NCI-H345 (cell line): Measurements from ENCODE around the gene ATP6V1G3.
"Not testable (repeated sequence)": the region's sequence is repeated elsewhere in the genome, so short reads cannot be mapped to it uniquely, and the experiment has no call there.

Source experiments
- DNase-seq: peaks from one replicate; lab custom pipeline; 2025; lab: John Stamatoyannopoulos, UW

The ATP6V1G3 gene

DNA sequence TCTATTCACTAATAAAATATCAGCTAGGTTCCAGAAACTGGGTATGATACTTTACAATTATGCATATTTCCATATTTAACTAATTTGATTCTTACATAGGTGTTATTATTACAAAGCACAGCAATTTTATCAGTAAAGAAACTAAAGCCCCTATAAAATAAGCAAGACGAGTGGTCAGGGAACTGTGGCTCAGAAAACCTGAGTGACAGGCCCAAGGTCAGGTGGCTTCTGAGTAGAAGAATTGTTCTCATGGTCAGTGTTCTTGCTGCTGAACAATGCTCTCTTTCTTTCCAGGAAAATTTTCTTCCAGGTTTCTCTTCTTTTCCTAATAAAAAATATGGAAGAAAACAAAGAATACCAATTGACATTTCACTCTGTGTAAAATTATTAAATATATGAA, 2.2 kb upstream of the ATP6V1G3 start:
- DNase-seq: no peak

DNA sequence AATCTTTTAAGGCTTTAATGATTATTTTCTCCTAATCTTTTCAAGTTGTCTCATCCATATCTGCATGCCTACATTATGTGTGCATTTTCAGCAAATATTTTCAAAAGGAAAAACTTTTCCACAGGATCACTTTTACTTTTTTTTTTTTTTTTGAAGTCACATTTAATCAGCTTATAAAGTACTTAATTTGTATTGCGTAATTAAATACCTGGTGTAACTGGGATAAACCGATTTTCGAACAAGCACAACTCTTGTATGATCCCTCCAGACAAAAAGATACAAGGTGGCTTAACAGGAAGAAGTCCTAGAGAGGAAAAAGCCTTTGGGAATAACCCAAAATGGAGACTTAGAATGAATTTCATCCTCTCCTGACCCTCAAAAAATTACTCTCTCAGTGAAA, 1.3 kb upstream of the ATP6V1G3 start:
- no peak for DNase-seq

GRCh38 chr1:198538579-198539364, 1.7 kb downstream of the ATP6V1G3 start:
- DNase-seq: no peak

GRCh38 chr1:198535631-198536030, 4.8 kb downstream of the ATP6V1G3 start:
- no peak for DNase-seq

DNA sequence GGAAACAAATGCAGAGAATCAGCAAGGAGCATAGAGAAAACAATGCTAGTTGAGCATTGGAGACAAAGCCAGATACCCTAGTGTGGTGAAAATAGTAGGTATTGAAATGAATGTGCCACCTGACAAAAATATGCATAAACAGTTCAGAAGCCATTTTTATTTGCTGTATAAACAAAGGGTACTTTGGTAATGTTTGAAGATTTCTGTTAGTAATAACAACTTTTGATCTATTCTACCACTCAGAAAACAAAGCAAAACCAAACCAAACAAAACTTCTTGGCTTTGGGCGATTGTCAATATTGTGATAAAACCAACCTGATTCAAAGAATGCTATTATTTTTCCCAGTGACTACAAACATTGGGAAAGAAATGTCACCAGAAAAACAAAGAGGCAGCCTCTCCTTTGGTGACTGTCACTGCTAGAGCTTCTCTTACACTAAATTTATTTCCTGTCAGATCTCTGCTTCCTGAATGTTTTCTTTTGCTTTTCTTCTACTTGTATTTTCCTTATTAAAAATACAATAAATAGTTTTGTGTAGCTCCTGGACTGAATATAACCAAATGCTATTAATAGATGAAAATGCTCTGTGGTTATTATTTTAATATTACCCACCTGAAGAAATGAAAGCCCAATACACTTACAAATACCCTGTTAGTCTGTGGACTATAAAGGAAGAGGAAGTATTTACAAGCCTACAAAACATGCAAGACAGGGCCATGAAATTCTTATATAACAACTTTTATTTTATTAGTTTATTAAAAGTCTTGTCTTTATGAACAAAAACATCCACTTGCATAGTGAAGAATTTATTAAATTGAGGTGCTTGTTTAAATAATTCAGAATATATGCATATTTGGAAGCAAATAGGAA, 5.7 kb downstream of the ATP6V1G3 start:
- peak; percentile 26 for DNase-seq

DNA sequence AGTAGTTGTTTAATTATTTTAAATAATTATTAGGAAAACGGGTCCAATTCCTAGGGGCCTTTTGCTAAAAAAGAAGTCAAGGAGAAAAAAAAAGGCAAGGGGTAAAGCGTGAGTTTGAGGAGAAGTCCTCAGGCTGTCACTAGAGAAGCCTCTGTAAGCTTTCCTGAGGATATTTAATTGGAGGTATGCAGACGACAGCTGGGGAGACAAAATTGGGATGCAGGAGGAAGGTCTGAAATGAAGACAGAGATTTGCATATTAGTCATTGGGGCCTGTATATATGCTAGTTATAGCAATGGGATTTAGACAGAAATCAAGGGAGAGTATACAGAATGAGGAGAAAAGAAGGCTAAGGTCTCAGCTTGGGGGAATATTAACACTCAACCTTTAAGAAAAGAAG, 8.6 kb downstream of the ATP6V1G3 start:
- DNase-seq: no peak

DNA sequence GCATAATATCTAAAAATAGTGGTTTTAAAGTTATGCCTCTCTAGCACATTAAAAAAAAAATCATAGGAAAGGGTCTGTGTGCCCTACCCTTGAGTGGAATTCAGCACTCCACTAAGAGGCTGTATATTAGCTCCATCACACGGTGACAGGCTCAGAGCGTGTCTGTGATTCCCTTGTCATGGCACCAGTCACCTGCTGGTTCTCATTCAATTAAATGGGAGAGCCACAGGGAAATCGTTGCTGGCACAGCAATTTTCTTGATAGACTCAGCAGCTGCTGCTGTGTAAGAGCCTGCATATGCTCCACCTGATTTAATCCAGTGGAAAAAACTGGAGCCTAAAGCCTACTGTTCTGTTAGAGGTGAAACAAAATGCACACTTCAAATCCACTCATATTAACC, 9.5 kb downstream of the ATP6V1G3 start:
- DNase-seq: peak; percentile 68

DNA sequence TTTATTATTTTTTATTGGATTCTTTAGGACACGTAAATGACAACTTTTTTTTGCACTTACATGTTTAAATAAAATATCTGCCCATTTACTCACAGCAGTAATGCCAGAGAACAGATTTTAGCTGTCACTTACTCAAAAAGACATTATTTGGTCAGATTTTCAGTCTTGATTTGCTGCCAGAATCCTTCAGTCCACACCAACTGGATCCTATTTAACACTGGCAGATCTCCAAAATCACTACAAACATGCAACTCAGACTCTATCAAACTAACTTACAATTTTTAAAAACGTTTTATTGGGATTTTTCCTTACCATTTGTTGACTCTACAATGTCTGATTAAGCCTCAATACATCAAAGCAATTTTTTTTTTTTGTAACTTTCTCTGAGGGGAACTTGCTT, 11.1 kb downstream of the ATP6V1G3 start:
- peak; percentile 5 for DNase-seq

GRCh38 chr1:198528364-198528763, 12.1 kb downstream of the ATP6V1G3 start:
- DNase-seq: no peak

DNA sequence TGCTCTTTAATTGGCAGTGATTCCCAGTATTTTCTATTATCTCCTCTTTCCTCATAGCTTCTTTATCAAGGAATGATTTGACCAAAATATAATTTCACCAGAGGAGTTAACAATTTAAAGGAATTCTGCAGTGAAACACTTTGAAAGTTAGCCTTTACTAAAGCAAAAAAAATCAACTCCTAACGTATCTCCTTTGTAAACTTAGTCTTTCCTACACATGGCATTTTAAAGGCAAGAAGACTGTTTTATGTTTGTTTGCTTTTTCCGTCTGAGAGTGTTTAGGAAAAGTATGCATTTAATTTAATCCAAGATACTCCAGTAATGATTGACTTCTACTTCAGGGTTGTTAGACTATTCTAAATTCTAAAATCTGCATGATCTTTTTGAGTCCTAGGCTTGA, 15.9 kb downstream of the ATP6V1G3 start:
- DNase-seq: no peak

DNA sequence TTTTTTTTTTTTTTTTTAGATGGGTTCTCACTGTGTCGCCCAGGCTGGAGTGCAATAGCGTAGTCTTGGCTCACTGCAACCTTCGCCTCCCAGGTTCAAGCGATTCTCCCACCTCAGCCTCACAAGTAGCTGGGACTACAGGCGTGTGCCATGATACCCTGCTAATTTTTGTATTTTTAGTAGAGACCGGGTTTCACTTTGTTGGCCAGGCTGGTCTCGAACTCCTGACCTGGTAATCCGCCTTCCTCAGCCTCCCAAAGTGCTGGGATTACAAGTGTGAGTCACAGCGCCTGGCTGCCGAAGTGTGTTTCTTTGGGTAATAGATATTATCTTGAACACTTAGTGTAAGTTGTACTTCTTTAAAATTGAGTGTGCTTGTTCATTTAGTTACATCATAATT, 16.4 kb downstream of the ATP6V1G3 start:
- not testable (repeated sequence) for DNase-seq

DNA sequence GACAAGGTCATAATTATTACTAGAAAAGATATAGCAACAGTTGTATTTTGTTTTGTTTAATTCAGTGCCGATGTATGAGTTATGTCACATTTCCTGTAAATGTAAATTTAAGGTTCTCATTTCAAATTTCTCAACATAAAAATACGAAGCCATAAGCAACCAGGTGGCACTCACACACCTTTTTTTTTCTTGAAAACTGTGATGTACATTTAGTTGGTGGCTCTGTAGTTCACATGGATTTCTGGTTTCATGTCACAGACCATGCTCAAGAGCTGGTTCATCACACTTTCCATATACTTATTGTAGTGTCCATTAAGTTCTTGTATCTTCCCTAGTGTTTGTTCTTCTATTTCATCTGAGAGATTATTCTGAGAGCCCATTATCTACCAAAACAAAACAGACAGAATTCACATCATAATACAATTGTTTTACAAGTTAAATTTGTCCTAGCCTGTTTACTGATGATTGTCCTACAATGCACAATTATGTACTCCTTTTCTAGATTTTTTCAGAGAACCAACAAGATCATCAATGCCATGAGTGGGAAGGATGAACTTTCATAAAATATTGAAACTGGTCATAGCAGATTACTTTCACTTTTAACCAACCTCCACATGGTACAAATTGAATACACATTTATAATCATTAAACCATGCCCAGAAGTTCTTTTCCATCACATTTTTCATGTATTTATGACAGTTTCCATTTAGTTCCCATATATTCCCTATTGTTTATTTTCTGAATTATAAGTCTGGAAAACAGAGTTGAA, 17.1 kb downstream of the ATP6V1G3 start:
- no peak for DNase-seq

DNA sequence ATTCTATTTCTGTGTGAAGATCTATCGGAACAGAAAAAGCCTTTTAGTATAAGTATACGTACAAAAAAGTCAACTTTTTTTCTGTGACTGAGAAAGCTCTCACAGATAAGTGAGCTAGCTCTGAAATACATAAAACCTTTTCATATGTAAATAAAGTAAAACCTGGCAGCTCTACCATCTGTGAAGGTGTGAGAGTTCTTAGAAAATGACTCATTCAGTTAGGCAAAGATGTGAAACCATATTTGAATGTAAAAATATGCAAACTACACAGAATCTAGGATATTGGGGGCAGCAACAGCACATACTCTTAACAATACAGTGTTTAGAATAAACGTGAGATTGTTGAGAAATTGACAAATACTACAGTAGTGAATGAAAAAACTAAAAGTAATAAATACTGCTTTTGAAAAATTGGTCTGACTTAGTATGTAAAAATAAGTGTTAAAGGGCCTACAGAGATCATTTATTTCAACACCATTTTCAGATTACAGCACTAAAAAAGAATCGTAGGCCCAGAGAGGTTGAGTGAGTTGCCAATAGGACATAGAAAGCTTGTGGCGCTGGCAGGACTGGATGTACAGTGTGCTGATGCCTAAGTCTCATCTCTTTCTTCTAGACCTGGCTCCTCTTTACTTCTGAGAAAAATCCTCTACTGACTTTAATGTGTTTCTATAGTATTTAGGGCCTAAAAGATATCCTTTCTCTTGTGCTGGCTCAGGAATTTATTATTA, 19.8 kb downstream of the ATP6V1G3 start:
- DNase-seq: no peak

GRCh38 chr1:198519639-198520501, 20.6 kb downstream of the ATP6V1G3 start:
- no peak for DNase-seq

GRCh38 chr1:198517623-198518199, 22.8 kb downstream of the ATP6V1G3 start:
- DNase-seq: no peak

DNA sequence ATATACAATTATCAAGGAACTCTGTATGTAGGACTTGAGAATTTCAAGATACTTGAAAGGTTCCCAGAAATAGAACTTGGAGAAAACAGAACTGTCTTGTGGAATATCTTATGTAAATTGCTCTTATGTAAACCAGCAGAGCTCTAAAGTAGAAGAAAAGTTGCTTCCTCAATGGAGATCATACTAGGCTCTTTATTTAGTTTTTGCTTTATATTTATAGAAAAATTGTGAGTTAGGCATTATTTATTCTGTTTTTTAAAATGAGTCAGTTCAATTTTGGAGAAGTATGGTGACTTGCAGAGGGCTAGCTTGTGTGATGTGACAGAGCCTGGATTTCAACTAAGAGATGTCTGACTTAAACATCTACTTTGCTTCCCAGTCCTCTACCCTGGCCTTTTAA, 40.4 kb downstream of the ATP6V1G3 start:
- no peak for DNase-seq

DNA sequence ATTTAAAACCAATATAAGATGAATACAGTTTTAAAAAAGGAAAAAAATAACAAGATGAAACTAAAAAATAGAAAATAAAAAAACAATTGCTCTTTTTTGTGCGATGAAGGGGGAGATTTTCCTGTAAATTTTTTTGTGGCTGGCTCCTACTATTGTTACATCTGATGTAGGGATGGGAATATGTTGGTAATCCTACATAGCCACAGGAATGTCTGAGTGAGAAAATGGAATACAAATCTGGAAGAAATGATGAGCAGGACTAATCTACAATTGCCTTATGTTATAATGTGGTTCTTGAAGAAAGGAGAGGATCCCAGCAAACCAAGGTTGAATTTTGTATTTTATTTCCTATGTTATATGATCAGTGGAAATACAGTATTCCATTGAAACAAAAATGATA, 40.9 kb downstream of the ATP6V1G3 start:
- DNase-seq: no peak

- no peak for DNase-seq
Observed at GRCh38 chr1:198498881-198499280, 41.6 kb downstream of the ATP6V1G3 start.

GRCh38 chr1:198498103-198498385, 42.4 kb downstream of the ATP6V1G3 start:
- DNase-seq: no peak

DNA sequence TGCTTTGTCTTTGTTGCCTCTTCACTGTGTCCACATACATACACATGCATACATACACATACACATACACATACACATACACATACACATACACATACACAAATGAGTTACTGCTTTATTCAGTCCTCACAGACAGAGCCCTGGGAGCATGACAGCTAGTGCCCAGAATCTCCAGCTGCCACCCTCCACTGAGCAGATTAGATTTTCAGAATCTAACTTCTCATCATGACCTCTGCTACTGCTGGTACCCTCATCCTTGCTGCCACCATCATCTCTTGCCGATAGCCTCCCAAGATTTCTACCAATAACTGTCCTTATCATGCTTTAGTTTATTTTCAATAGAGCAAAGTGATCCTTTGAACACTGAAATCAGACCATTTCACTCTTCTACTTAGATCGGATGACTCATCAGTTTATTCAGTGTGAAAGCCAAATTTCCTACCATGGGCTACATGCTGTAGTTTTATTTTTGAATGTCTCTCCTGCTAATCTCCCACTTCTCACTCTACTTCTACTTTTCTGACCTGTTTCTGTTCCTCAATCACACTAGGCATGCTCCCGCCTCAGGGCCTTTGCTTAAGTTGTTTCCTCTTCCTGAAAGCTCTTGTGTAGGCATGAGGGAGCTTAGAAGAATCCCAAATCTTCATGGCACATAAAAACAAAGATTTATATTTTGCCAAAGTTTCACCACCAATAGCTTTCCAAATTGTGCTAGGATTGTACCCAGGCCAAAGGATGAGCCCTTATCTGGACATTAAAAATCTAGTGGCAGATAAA, 43.0 kb downstream of the ATP6V1G3 start:
- no peak for DNase-seq
